HepG2 (cell line): ENCODE data around the gene CAST. TPM values are rescaled to one million over a fixed set of nuclear protein-coding genes. Genes with fewer than 3 reads are reported as not detected.

Source experiments
- ATAC-seq: fragments of 200-7000 bp; cut with Tn5 transposase; 3 replicates; pipeline ENCODE4 v1.9.1; 2020; ENCODE audit warnings: mild to moderate bottlenecking, moderate library complexity
- BruUV-seq: library from RNA; stranded (reverse); fragments of 400-500 nt; replicated peaks from 2 replicates; lab custom pipeline; 2021; lab: Mats Ljungman, UMichigan
- CTCF ChIA-PET: fragments of 300-600 bp; formaldehyde crosslinking; extraction: SDS; loops from one replicate; lab custom pipeline; 2021; ENCODE audit warnings: low total read pairs, inconsistent platforms, low intra/inter-chr PET ratio; lab: Yijun Ruan, JAX
- POLR2A ChIA-PET: fragments of 350-600 bp; sonication (Branson Sonifier 250); formaldehyde crosslinking; loops from one replicate; lab custom pipeline; 2020; ENCODE audit warnings: antibody characterized with exemption, inconsistent platforms; lab: Yijun Ruan, JAX
- DNase-seq: peaks from one replicate; pipeline ENCODE4 v3.0.0-alpha.2; 2015; ENCODE audit warnings: low spot score
- FAIRE-seq: peaks from 3 replicates; lab custom pipeline; 2011; peaks lifted over from hg19 to GRCh38; lab: Jason Lieb, UNC
- H2AFZ ChIP-seq: one replicate; pipeline ENCODE4 v1.6.1; 2011; ENCODE audit warnings: low read length, inconsistent platforms
- H3K27ac ChIP-seq: fragments of 300-600 bp; 3 replicates; pipeline ENCODE4 v1.8.0; 2011; ENCODE audit warnings: mixed run types, mild to moderate bottlenecking, mixed read lengths, low read length, inconsistent platforms; ENCODE audit not compliant: insufficient read depth; ENCODE audit errors: extremely low read length
- H3K27me3 ChIP-seq, 2 experiments: fragments of 200-600 bp in 1 of 2; 2 replicates in 1 of 2; 3 replicates in 1 of 2; pipeline versions ENCODE4 v1.6.0 to v1.8.0; 2011; ENCODE audit warnings: low read length in 2 of 2, mild to moderate bottlenecking in 2 of 2, moderate library complexity in 2 of 2, inconsistent platforms in 1 of 2; ENCODE audit not compliant: insufficient read depth in 2 of 2, control insufficient read depth in 1 of 2
- H3K36me3 ChIP-seq, 2 experiments: fragments of 200-600 bp in 1 of 2; replicated peaks in 1 of 2; 2 replicates in 1 of 2; 3 replicates in 1 of 2; pipeline versions ENCODE4 v1.5.1 to v1.8.0; 2011; ENCODE audit warnings: low read length in 2 of 2, inconsistent platforms in 1 of 2; ENCODE audit not compliant: insufficient read depth in 2 of 2, control insufficient read depth in 1 of 2
- H3K4me1 ChIP-seq: 2 replicates; pipeline ENCODE4 v1.5.1; 2012; ENCODE audit warnings: low read length, inconsistent platforms; ENCODE audit not compliant: insufficient read depth
- H3K4me2 ChIP-seq: 2 replicates; pipeline ENCODE4 v1.6.0; 2011; ENCODE audit warnings: low read depth, low read length, inconsistent platforms
- H3K4me3 ChIP-seq, 3 experiments: fragments of 200-600 bp in 1 of 3; sonication (generic), shearing (Covaris generic) in 1 of 3; replicated peaks in 1 of 3; 2 replicates each; pipeline ENCODE4 v1.5.1; 2011 to 2016; ENCODE audit warnings: low read length in 3 of 3, inconsistent platforms in 2 of 3, low read depth in 2 of 3, mild to moderate bottlenecking in 2 of 3, control low read depth in 1 of 3, mixed read lengths in 1 of 3; ENCODE audit not compliant: insufficient read depth in 1 of 3
- H3K79me2 ChIP-seq: one replicate; pipeline ENCODE4 v1.6.1; 2011; ENCODE audit warnings: low read length, inconsistent platforms; ENCODE audit not compliant: insufficient read depth
- H3K9ac ChIP-seq: 2 replicates; pipeline ENCODE4 v1.6.0; 2011; ENCODE audit warnings: mild to moderate bottlenecking, low read depth, low read length, inconsistent platforms; ENCODE audit not compliant: insufficient read depth
- H3K9me3 ChIP-seq: 2 replicates; pipeline ENCODE4 v1.5.1; 2012; ENCODE audit warnings: mild to moderate bottlenecking, low read length
- H4K20me1 ChIP-seq: 2 replicates; pipeline ENCODE4 v1.6.0; 2011; ENCODE audit warnings: inconsistent platforms, mild to moderate bottlenecking, low read length, moderate library complexity; ENCODE audit not compliant: insufficient read depth
- ARID5B ChIP-seq: IDR thresholded peaks from 2 replicates; pipeline ENCODE4 v1.4.0; 2020; ENCODE audit warnings: mild to moderate bottlenecking, missing genetic modification reagents
- EP300 ChIP-seq, 3 experiments: sonication (generic) in 1 of 3; formaldehyde crosslinking in 1 of 3; IDR thresholded peaks; 2 replicates each; pipeline versions ENCODE4 v1.5.1 to v1.6.1; 2011 to 2020; ENCODE audit warnings: low read depth in 2 of 3, low read length in 2 of 3, borderline replicate concordance in 1 of 3, improper control_type of control experiment in 1 of 3, mild to moderate bottlenecking in 1 of 3, missing genetic modification reagents in 1 of 3, moderate library complexity in 1 of 3
- SKIL ChIP-seq: sonication (generic); formaldehyde crosslinking; IDR thresholded peaks from 2 replicates; pipeline ENCODE4 v1.8.0; 2022; ENCODE audit warnings: missing genetic modification reagents, mild to moderate bottlenecking, moderate library complexity, borderline replicate concordance
- SOX13 ChIP-seq, 3 experiments: fragments of 450-650 bp in 1 of 3; sonication (generic) in 1 of 3; formaldehyde crosslinking in 1 of 3; IDR thresholded peaks in 2 of 3; conservative IDR thresholded peaks in 1 of 3; 2 replicates each; pipeline versions ENCODE4 v1.5.0 to v1.6.1; 2016 to 2020; ENCODE audit warnings: antibody characterized with exemption in 1 of 3, mild to moderate bottlenecking in 1 of 3, missing compliant biosample characterization in 1 of 3, missing genetic modification reagents in 1 of 3, moderate library complexity in 1 of 3
- whole genome bisulfite sequencing: methylation state at CpG from one replicate; pipeline ENCODE4 v1.1.6; 2017; ENCODE audit warnings: low lambda C conversion rate; 5-methylcytosine and 5-hydroxymethylcytosine counted together
- in situ Hi-C: cut with HindIII; loops from 2 replicates; pipeline ENCODE4 v1.10.0; 2017; ENCODE audit warnings: low pct_unique_long_range_greater_than_20kb; ENCODE audit not compliant: extremely low pct_ligation_motif_present
- intact Hi-C: fragments of 100-400 bp; cut with micrococcal nuclease; formaldehyde crosslinking; loops from one replicate; pipeline ENCODE4 v1.10.0; 2022; ENCODE audit not compliant: unreplicated experiment
- polyA plus RNA-seq, 8 experiments: library from polyadenylated mRNA; depleted of rRNA in 3 of 8; stranded (reverse) in 7 of 8; unstranded in 1 of 8; fragments of >200 nt; fragmentation: Illumina TruSeq in 4 of 8; extraction: Trizol in 4 of 8; gene quantifications; 2 replicates each; pipeline versions ENCODE4 v1.2.1 to v1.2.3, GENCODE V29; 2011 to 2016; ENCODE audit warnings: low read depth in 4 of 8, missing spikeins in 1 of 8, mixed read lengths in 1 of 8; ENCODE audit not compliant: insufficient read depth in 1 of 8
- total RNA-seq, 5 experiments: library from RNA; depleted of rRNA; stranded (reverse); fragments of >200 nt; fragmentation: Illumina TruSeq; extraction: Trizol; gene quantifications; 2 replicates each; pipeline ENCODE4 v1.2.3, GENCODE V29; 2016; ENCODE audit warnings: low read depth in 1 of 5

CAST gene
- total and polyA plus RNA-seq, 2 of the 13 experiments (the other 11 are each of a cell fraction or from before 2014, with no cell fraction given): 42.1 to 67.6 TPM

- Histone ChIP-seq H2AFZ (no peak overlapping the region), H3K36me3 (no peaks in the 10 kb centered on the region), H4K20me1 (no peaks in the 10 kb centered on the region), H3K4me1 (peaks cover 23% of the 10 kb centered on the region), H3K27me3 (no peaks in the 10 kb centered on the region), H3K79me2 (no peaks in the 10 kb centered on the region), H3K4me2 (peak overlapping the region; percentile 70), H3K9me3 (no peaks in the 10 kb centered on the region), H3K9ac (peak overlapping the region; percentile 34; the same call in 1 of the 2 replicates), H3K27ac (no peak overlapping the region), H3K4me3 (peak overlapping the region in 2 of 3 experiments; percentile 46 to 55; a peak in 3 of 6 replicates)
- 0% methylated on average over 2 of the region's 2 CpGs for WGBS
- ATAC-seq: peak; percentile 72
- intact Hi-C loops (no loop called here), in situ Hi-C loops (no loop called here)
- ChIA-PET CTCF (no interaction called here), POLR2A (no interaction called here)
- no peak for FAIRE-seq
- peak; percentile 54 for DNase-seq
- no TSS peak for BruUV-seq
- TF ChIP-seq SOX13 (IDR thresholded peaks at IDR 0.05) (no peak), SOX13 (CRISPR knock-in tag; conservative IDR thresholded peaks at IDR 0.05 in 1 of 2, IDR thresholded peaks at IDR 0.05 in 1 of 2) (peak in 1 of 2 experiments; percentile 5; a peak in 1 of 4 replicates), EP300 (IDR thresholded peaks at IDR 0.05; ENCODE audit: low read depth in 2 of 2, low read length in 2 of 2) (peak in 1 of 2 experiments; percentile 10; a peak in 1 of 4 replicates), EP300 (CRISPR knock-in tag; IDR thresholded peaks at IDR 0.05; ENCODE audit: borderline replicate concordance) (no peak), SKIL (CRISPR knock-in tag) (no peak), ARID5B (peak; percentile 12; the same call in 1 of the 2 replicates)
These were observed 34.3 kb upstream of the CAST start for GRCh38 chr5:96627792-96628398.
